CD14-positive monocyte (primary cell): ENCODE measurements around the gene KIT. TPM values are rescaled to one million over a fixed set of nuclear protein-coding genes. Genes with fewer than 3 reads are reported as not detected.

ENCODE experiments used
- DNase-seq, 3 donors: peaks; one replicate each; pipeline ENCODE4 v3.0.0-alpha.2; 2011 to 2022
- H2AFZ ChIP-seq: 2 replicates; pipeline ENCODE4 v1.6.0; 2012; ENCODE audit warnings: mild to moderate bottlenecking, low read depth, low read length, inconsistent platforms; ENCODE audit not compliant: insufficient read depth, poor library complexity, severe bottlenecking
- H3K27ac ChIP-seq, 2 donors: 1 replicate in 1 of 2; 2 replicates in 1 of 2; pipeline ENCODE4 v1.5.1; 2012 to 2013; ENCODE audit warnings: low read length in 2 of 2, control low read depth in 1 of 2, inconsistent platforms in 1 of 2, low read depth in 1 of 2, mild to moderate bottlenecking in 1 of 2
- H3K27me3 ChIP-seq, 2 donors: one replicate each; pipeline versions ENCODE4 v1.6.0 to v1.6.1; 2011 to 2013; ENCODE audit warnings: low read length in 2 of 2; ENCODE audit not compliant: control insufficient read depth in 2 of 2, insufficient read depth in 2 of 2
- H3K36me3 ChIP-seq, 2 donors: replicated peaks in 1 of 2; 1 replicate in 1 of 2; 2 replicates in 1 of 2; pipeline versions ENCODE4 v1.5.1 to v1.6.1; 2012 to 2013; ENCODE audit warnings: low read length in 2 of 2, control low read depth in 1 of 2, inconsistent platforms in 1 of 2, mild to moderate bottlenecking in 1 of 2; ENCODE audit not compliant: insufficient read depth in 2 of 2, control insufficient read depth in 1 of 2
- H3K4me1 ChIP-seq, 2 donors: 1 replicate in 1 of 2; 2 replicates in 1 of 2; pipeline versions ENCODE4 v1.5.1 to v1.6.1; 2012 to 2013; ENCODE audit warnings: low read length in 2 of 2, control low read depth in 1 of 2, inconsistent platforms in 1 of 2, mild to moderate bottlenecking in 1 of 2, moderate library complexity in 1 of 2; ENCODE audit not compliant: insufficient read depth in 2 of 2, control insufficient read depth in 1 of 2
- H3K4me2 ChIP-seq: replicated peaks from 2 replicates; pipeline ENCODE3; 2012; ENCODE audit warnings: low read length, moderate library complexity, mild to moderate bottlenecking; ENCODE audit not compliant: poor library complexity, severe bottlenecking; ENCODE audit errors: extremely low read depth
- H3K4me3 ChIP-seq, 3 experiments: fragments of 200-600 bp in 1 of 3; sonication (generic) in 1 of 3; replicated peaks in 1 of 3; 1 replicate in 2 of 3; 2 replicates in 1 of 3; pipeline ENCODE4 v1.5.1; 2011 to 2013; ENCODE audit warnings: low read length in 3 of 3, mild to moderate bottlenecking in 3 of 3, control low read depth in 2 of 3, low read depth in 2 of 3, inconsistent platforms in 1 of 3, moderate library complexity in 1 of 3
- H3K79me2 ChIP-seq: 2 replicates; pipeline ENCODE4 v1.6.0; 2012; ENCODE audit warnings: mild to moderate bottlenecking, control low read depth, inconsistent platforms, low read length, moderate library complexity; ENCODE audit not compliant: insufficient read depth
- H3K9ac ChIP-seq: 2 replicates; pipeline ENCODE4 v1.6.0; 2017; ENCODE audit warnings: low read length, mild to moderate bottlenecking; ENCODE audit not compliant: insufficient read depth, poor library complexity, severe bottlenecking
- H3K9me3 ChIP-seq, 2 donors: replicated peaks in 1 of 2; 1 replicate in 1 of 2; 2 replicates in 1 of 2; pipeline versions ENCODE4 v1.5.1 to v1.6.1; 2012 to 2013; ENCODE audit warnings: low read length in 2 of 2, control low read depth in 1 of 2; ENCODE audit not compliant: control insufficient read depth in 1 of 2, insufficient read depth in 1 of 2
- H4K20me1 ChIP-seq: 2 replicates; pipeline ENCODE4 v1.6.0; 2012; ENCODE audit warnings: mild to moderate bottlenecking, low read length, control low read depth, moderate library complexity; ENCODE audit not compliant: insufficient read depth
- H3K27ac Mint-ChIP-seq, 7 donors: one replicate each; pipeline ENCODE4 v1.8.0; 2020; ENCODE audit warnings: mild to moderate bottlenecking in 7 of 7, mixed read lengths in 7 of 7, moderate library complexity in 6 of 7, inconsistent platforms in 2 of 7
- H3K27me3 Mint-ChIP-seq, 3 donors: one replicate each; pipeline ENCODE4 v1.8.0; 2021 to 2022; ENCODE audit warnings: low read depth in 3 of 3, mild to moderate bottlenecking in 3 of 3, mixed read lengths in 3 of 3, moderate library complexity in 3 of 3, inconsistent platforms in 1 of 3
- H3K36me3 Mint-ChIP-seq, 2 donors: one replicate each; pipeline ENCODE4 v1.8.0; 2020; ENCODE audit warnings: mixed read lengths in 2 of 2, inconsistent platforms in 1 of 2, mild to moderate bottlenecking in 1 of 2
- H3K4me1 Mint-ChIP-seq: one replicate; pipeline ENCODE4 v1.8.0; 2020; ENCODE audit warnings: mild to moderate bottlenecking, mixed read lengths
- H3K4me3 Mint-ChIP-seq, 2 donors: one replicate each; pipeline ENCODE4 v1.8.0; 2020; ENCODE audit warnings: mild to moderate bottlenecking in 2 of 2, mixed read lengths in 2 of 2, moderate library complexity in 1 of 2
- H3K9me3 Mint-ChIP-seq, 7 donors: one replicate each; pipeline ENCODE4 v1.8.0; 2020 to 2022; ENCODE audit warnings: mixed read lengths in 7 of 7, mild to moderate bottlenecking in 6 of 7, moderate library complexity in 6 of 7, inconsistent platforms in 2 of 7
- CTCF ChIP-seq: fragments of 200-600 bp; IDR thresholded peaks from one replicate; pipeline ENCODE4 v1.8.0; 2022; ENCODE audit warnings: antibody characterized with exemption, mild to moderate bottlenecking
- WGBS: methylation state at CpG from one replicate; pipeline ENCODE4 v1.1.5; 2013; ENCODE audit warnings: missing lambda C conversion rate; ENCODE audit not compliant: insufficient coverage; 5-methylcytosine and 5-hydroxymethylcytosine counted together
- intact Hi-C, 2 donors: fragments of 100-400 bp; cut with micrococcal nuclease; formaldehyde crosslinking; loops; one replicate each; pipeline versions ENCODE4 v1.15.0 to v1.15.1; 2023
- polyA plus RNA-seq, 3 donors: library from polyadenylated mRNA; depleted of rRNA in 1 of 3; unstranded in 2 of 3; stranded (reverse) in 1 of 3; fragments of 300-500 nt in 2 of 3; fragments of >200 nt in 1 of 3; fragmentation: Illumina TruSeq in 2 of 3; gene quantifications; 1 replicate in 2 of 3; 2 replicates in 1 of 3; pipeline ENCODE4 v1.2.3, GENCODE V29; 2012 to 2021

The KIT gene
- polyA plus RNA-seq, 3 donors, result not detected

DNA sequence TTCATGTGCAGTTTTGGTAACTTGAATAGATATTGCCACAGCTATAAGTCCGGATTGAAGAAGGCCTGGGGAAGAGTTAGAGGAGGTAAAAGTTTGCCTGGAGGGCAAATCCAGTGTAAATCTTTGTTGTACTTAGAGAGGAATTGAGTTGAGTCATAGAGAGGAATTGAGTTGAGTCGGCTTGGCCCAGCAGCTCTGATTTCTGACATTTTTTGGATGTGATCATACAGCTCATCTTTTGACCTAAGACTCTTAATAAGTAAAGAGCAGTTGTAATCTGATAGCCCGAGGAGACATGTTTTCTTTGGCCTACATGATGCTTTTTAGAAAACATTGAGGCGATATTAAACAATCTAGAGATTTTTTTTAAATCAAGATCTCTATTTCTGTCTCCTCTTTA, 3.9 kb downstream of the KIT start:
- WGBS, result 18% methylated on average over 1 of the region's 4 CpGs
- Mint-ChIP-seq H3K27me3 (peaks cover 32 to 39% (median 34%) of the 10 kb centered on the region in 3 donors), H3K36me3 (peaks cover 3 to 4% of the 10 kb centered on the region in 2 donors), H3K27ac (peak overlapping the region in 1 of 7 donors; percentile 17), H3K4me1 (peaks cover 57% of the 10 kb centered on the region), H3K9me3 (peaks cover 0 to 8% (median 2%) of the 10 kb centered on the region in 7 donors), H3K4me3 (peak overlapping the region; percentile 14 to 31)
- peaks cover 38 to 53% of the 10 kb centered on the region in 2 donors for H3K4me1 ChIP-seq
- no peak for DNase-seq
- H3K27ac ChIP-seq, result no peak overlapping the region
- no peak for TF ChIP-seq CTCF
- H3K9me3 ChIP-seq, result peaks cover 0 to 3% of the 10 kb centered on the region in 2 donors
- no peaks in the 10 kb centered on the region for H3K36me3 ChIP-seq
- no peak overlapping the region for H3K4me2 ChIP-seq
- H3K27me3 ChIP-seq, result peaks cover 18 to 32% of the 10 kb centered on the region in 2 donors
- no peak overlapping the region for H3K9ac ChIP-seq
- peak overlapping the region; percentile 11 for H2AFZ ChIP-seq
- no peak overlapping the region for H3K4me3 ChIP-seq
- H3K79me2 ChIP-seq, result peaks cover 13% of the 10 kb centered on the region
- H4K20me1 ChIP-seq, result no peaks in the 10 kb centered on the region
- intact Hi-C loops, result no loop called here

- Histone ChIP-seq H2AFZ (peak overlapping the region; percentile 11), H4K20me1 (no peaks in the 10 kb centered on the region), H3K4me1 (peaks cover 36 to 50% of the 10 kb centered on the region in 2 donors), H3K9ac (no peak overlapping the region), H3K36me3 (no peaks in the 10 kb centered on the region), H3K79me2 (peaks cover 14% of the 10 kb centered on the region), H3K4me2 (no peak overlapping the region), H3K27ac (no peak overlapping the region), H3K27me3 (peaks cover 15 to 27% of the 10 kb centered on the region in 2 donors), H3K4me3 (no peak overlapping the region), H3K9me3 (peaks cover 0 to 3% of the 10 kb centered on the region in 2 donors)
- no peak for DNase-seq
- intact Hi-C loops, result no loop called here
- Mint-ChIP-seq H3K27me3 (peaks cover 27 to 34% (median 30%) of the 10 kb centered on the region in 3 donors), H3K4me1 (peaks cover 53% of the 10 kb centered on the region), H3K27ac (no peak overlapping the region), H3K36me3 (peaks cover under 1 to 4% of the 10 kb centered on the region in 2 donors), H3K9me3 (peaks cover 0 to 6% (median 1%) of the 10 kb centered on the region in 7 donors), H3K4me3 (no peak overlapping the region)
- WGBS, result 100% methylated on average over 1 of the region's 3 CpGs
- TF ChIP-seq CTCF, result no peak
Observed at GRCh38 chr4:54662123-54662522, 4.4 kb downstream of the KIT start.
